GM18861 (cell line): ENCODE results near the gene TMEM260.
"Not testable (repeated sequence)": the region's sequence is repeated elsewhere in the genome, so short reads cannot be mapped to it uniquely, and the experiment has no call there.

Experiments
- ATAC-seq: cut with Tn5 transposase; IDR thresholded peaks from one replicate; pipeline ENCODE4 v1.9.1; 2021; ENCODE audit not compliant: unreplicated experiment

TMEM260 gene

GRCh38 chr14:56666716-56667115 is 87.1 kb downstream of the TMEM260 start:
- ATAC-seq = no peak

DNA sequence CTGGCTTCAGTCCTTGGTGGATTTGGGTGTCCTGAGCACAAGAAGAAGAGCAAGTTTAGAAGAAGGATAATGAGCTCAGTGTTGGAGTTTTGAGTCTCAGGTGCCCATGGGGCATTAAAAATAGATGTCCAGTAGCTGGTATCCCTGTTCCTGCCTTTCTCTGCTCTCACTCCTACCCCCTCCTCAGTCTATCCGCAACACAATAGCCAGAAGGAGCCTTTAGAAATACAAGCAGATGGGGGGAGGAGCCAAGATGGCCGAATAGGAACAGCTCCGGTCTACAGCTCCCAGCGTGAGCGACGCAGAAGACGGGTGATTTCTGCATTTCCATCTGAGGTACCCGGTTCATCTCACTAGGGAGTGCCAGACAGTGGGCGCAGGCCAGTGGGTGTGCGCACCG is 87.7 kb downstream of the TMEM260 start:
- ATAC-seq = not testable (repeated sequence)

- ATAC-seq = no peak
These were observed 96.4 kb downstream of the TMEM260 start for GRCh38 chr14:56676042-56676441.

GRCh38 chr14:56678838-56679237 is 99.2 kb downstream of the TMEM260 start:
- no peak for ATAC-seq

DNA sequence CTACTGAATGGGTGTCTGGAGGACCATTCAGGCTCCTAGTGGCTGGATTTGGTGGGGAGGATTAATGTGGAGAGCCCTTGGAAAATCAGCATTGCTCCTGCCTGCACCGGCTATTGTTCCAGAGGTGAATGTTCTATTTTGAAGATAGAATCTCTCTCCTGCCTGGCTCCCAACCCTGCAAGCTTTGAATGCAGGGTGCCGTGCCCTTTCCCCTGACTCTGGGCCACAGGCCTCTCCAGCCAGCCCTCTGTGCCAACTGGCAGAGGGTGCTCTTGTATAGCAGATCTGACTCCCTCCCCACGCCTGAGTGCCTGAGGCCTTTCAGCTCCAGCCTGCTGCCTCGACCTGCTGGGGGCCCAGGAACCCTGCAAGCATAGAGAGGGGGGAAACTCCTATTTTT is 106.8 kb downstream of the TMEM260 start:
- no peak for ATAC-seq

DNA sequence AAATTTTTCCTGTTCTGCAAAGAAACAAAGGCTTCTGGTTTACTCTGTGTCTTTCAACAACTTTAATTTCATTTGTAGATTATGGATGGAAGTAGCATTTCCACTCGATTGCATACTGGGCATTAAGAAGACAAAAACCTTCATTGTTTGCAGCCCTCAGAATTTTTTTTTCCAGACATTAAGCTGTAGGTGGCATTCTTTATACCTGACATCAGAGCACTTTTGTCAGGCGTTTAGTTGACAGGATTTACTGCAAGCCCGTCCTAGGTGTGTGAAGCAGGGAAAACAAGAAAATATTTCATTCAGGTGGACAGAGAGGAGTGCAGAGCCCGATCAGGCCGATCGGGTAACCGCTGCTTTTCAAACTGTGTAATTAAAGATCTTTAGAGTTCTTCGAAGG is 107.5 kb downstream of the TMEM260 start:
- ATAC-seq = no peak

- ATAC-seq = no peak
These were observed 115.0 kb downstream of the TMEM260 start for GRCh38 chr14:56694609-56695008.

DNA sequence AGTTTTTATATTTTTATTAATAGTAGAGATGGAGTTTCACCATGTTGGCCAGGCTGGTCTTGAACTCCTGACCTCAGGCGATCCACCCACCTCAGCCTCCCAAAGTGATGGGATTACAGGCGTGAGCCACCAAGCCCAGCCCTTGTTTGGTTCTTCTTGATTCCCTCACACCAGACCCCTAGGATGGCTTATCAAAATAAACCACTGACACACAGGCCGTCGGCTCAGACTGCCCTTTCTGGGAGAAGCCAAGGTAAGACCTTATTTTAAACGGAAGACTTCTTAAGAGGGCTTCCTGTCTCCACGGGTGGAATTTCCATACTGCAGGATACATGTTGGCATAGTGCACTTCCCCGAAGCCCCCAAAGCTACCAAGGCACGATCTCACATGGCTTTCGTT is 115.6 kb downstream of the TMEM260 start:
- not testable (repeated sequence) for ATAC-seq
